Caco-2 (cell line): ENCODE measurements around the gene CTSH. TPM values are rescaled to one million over a fixed set of nuclear protein-coding genes. Genes with fewer than 3 reads are reported as not detected.

Experiments used
- BruUV-seq: library from RNA; stranded (reverse); fragments of 400-500 nt; replicated peaks from 2 replicates; lab custom pipeline; 2021; lab: Mats Ljungman, UMichigan
- CTCF ChIA-PET: fragments of 300-600 bp; sonication (Branson Sonifier 250); formaldehyde crosslinking; loops from one replicate; lab custom pipeline; 2022; ENCODE audit warnings: antibody characterized with exemption; lab: Charles Lee
- POLR2A ChIA-PET: fragments of 300-600 bp; sonication (Branson Sonifier 250); formaldehyde crosslinking; loops from one replicate; lab custom pipeline; 2022; ENCODE audit warnings: antibody characterized with exemption; lab: Charles Lee
- DNase-seq, 2 experiments: peaks; one replicate each; pipeline versions ENCODE4 v3.0.0 to v3.0.0-alpha.2; 2020 to 2022
- H3K27me3 ChIP-seq: replicated peaks from 2 replicates; pipeline ENCODE4 v1.6.0; 2011; ENCODE audit warnings: low read length; ENCODE audit not compliant: control insufficient read depth, insufficient read depth
- H3K36me3 ChIP-seq: 2 replicates; pipeline ENCODE4 v1.5.1; 2011; ENCODE audit warnings: low read length; ENCODE audit not compliant: control insufficient read depth, insufficient read depth
- H3K4me1 ChIP-seq: fragments of 250-450 bp; sonication (Bioruptor Pico); 2 replicates; pipeline ENCODE4 v1.5.1; 2020; ENCODE audit warnings: mild to moderate bottlenecking
- H3K4me3 ChIP-seq: 2 replicates; pipeline ENCODE4 v1.5.1; 2011; ENCODE audit warnings: low read depth, mild to moderate bottlenecking, control low read depth, low read length
- H3K9me3 ChIP-seq: fragments of 250-450 bp; sonication (Bioruptor Pico); 2 replicates; pipeline ENCODE4 v1.5.1; 2020; ENCODE audit warnings: mild to moderate bottlenecking, moderate library complexity
- H3K27ac Mint-ChIP-seq: one replicate; pipeline ENCODE4 v1.8.0; 2022; ENCODE audit warnings: mixed read lengths; ENCODE audit not compliant: unreplicated experiment
- H3K27me3 Mint-ChIP-seq: one replicate; pipeline ENCODE4 v1.8.0; 2022; ENCODE audit warnings: mixed read lengths; ENCODE audit not compliant: insufficient read depth, unreplicated experiment
- H3K36me3 Mint-ChIP-seq: one replicate; pipeline ENCODE4 v1.8.0; 2022; ENCODE audit warnings: mild to moderate bottlenecking, mixed read lengths; ENCODE audit not compliant: insufficient read depth, unreplicated experiment
- H3K4me1 Mint-ChIP-seq: one replicate; pipeline ENCODE4 v1.8.0; 2022; ENCODE audit warnings: low read depth, mixed read lengths; ENCODE audit not compliant: unreplicated experiment
- H3K4me3 Mint-ChIP-seq: one replicate; pipeline ENCODE4 v1.8.0; 2022; ENCODE audit warnings: mild to moderate bottlenecking, moderate library complexity, mixed read lengths; ENCODE audit not compliant: unreplicated experiment
- H3K9me3 Mint-ChIP-seq: one replicate; pipeline ENCODE4 v1.8.0; 2022; ENCODE audit warnings: mixed read lengths; ENCODE audit not compliant: unreplicated experiment
- CTCF ChIP-seq, 2 experiments: fragments of 200-600 bp in 1 of 2; IDR thresholded peaks; 1 replicate in 1 of 2; 2 replicates in 1 of 2; pipeline versions ENCODE4 v1.5.1 to v1.8.0; 2011 to 2022; ENCODE audit warnings: antibody characterized with exemption in 1 of 2, control low read depth in 1 of 2, inconsistent platforms in 1 of 2, low read depth in 1 of 2, low read length in 1 of 2, mild to moderate bottlenecking in 1 of 2, moderate library complexity in 1 of 2; ENCODE audit not compliant: insufficient read depth in 1 of 2, severe bottlenecking in 1 of 2, unreplicated experiment in 1 of 2
- intact Hi-C: fragments of 100-400 bp; cut with micrococcal nuclease; formaldehyde crosslinking; loops from one replicate; pipeline ENCODE4 v1.10.0; 2022; ENCODE audit not compliant: unreplicated experiment
- total RNA-seq: library from RNA; stranded (reverse); gene quantifications from 2 replicates; pipeline ENCODE4 v1.2.3, GENCODE V29; 2022

Gene CTSH
- total RNA-seq, 1 experiment from 2014 or later = 183 TPM

GRCh38 chr15:78991476-78991875 lies 46.6 kb upstream of the CTSH start:
- Histone ChIP-seq H3K27me3 (no peaks in the 10 kb centered on the region), H3K9me3 (no peaks in the 10 kb centered on the region), H3K4me1 (peaks cover 22% of the 10 kb centered on the region), H3K4me3 (no peak overlapping the region), H3K36me3 (no peaks in the 10 kb centered on the region)
- intact Hi-C loops = no loop called here
- BruUV-seq = no TSS peak
- TF ChIP-seq CTCF (IDR thresholded peaks at IDR 0.05; ENCODE audit: insufficient read depth in 1 of 2, low read depth in 1 of 2, low read length in 1 of 2, severe bottlenecking in 1 of 2, unreplicated experiment in 1 of 2) = no peak
- Mint-ChIP-seq H3K9me3 (peaks cover 10% of the 10 kb centered on the region), H3K4me3 (no peak overlapping the region), H3K27me3 (no peaks in the 10 kb centered on the region), H3K36me3 (no peaks in the 10 kb centered on the region), H3K4me1 (peaks cover 7% of the 10 kb centered on the region), H3K27ac (no peak overlapping the region)
- DNase-seq = no peak
- ChIA-PET POLR2A (no interaction called here), CTCF (interaction anchor here (1.6 kb wide), 1 partner anchor 12 kb away, joined by 3 read pairs; no protein-coding TSS in a partner anchor)

- H3K4me1 ChIP-seq = peaks cover 22% of the 10 kb centered on the region
- CTCF ChIA-PET = interaction anchor here (1.6 kb wide), 1 partner anchor 11 kb away, joined by 3 read pairs; no protein-coding TSS in a partner anchor
- Mint-ChIP-seq H3K9me3 (peaks cover 10% of the 10 kb centered on the region), H3K27me3 (no peaks in the 10 kb centered on the region), H3K36me3 (no peaks in the 10 kb centered on the region), H3K4me3 (no peak overlapping the region), H3K4me1 (peaks cover 7% of the 10 kb centered on the region), H3K27ac (no peak overlapping the region)
- POLR2A ChIA-PET = no interaction called here
- TF ChIP-seq CTCF (IDR thresholded peaks at IDR 0.05; ENCODE audit: insufficient read depth in 1 of 2, low read depth in 1 of 2, low read length in 1 of 2, severe bottlenecking in 1 of 2, unreplicated experiment in 1 of 2) = no peak
- no peak for DNase-seq
- intact Hi-C loops = no loop called here
- no TSS peak for BruUV-seq
- H3K4me3 ChIP-seq = no peak overlapping the region
- no peaks in the 10 kb centered on the region for H3K27me3 ChIP-seq
- no peaks in the 10 kb centered on the region for H3K36me3 ChIP-seq
- H3K9me3 ChIP-seq = no peaks in the 10 kb centered on the region
Observed at GRCh38 chr15:78990278-78990677, 45.4 kb upstream of the CTSH start.

GRCh38 chr15:78989701-78990240 lies 44.9 kb upstream of the CTSH start:
- H3K27ac Mint-ChIP-seq = no peak overlapping the region
- BruUV-seq = no TSS peak
- H3K36me3 ChIP-seq = no peaks in the 10 kb centered on the region
- H3K27me3 ChIP-seq = no peaks in the 10 kb centered on the region
- no peaks in the 10 kb centered on the region for H3K36me3 Mint-ChIP-seq
- no peak overlapping the region for H3K4me3 Mint-ChIP-seq
- H3K9me3 Mint-ChIP-seq = peaks cover 10% of the 10 kb centered on the region
- no peak overlapping the region for H3K4me3 ChIP-seq
- ChIA-PET POLR2A (no interaction called here), CTCF (interaction anchor here (1.8 kb wide), 1 partner anchor 10 kb away, joined by 8 read pairs; no protein-coding TSS in a partner anchor)
- TF ChIP-seq CTCF (IDR thresholded peaks at IDR 0.05; ENCODE audit: insufficient read depth in 1 of 2, low read depth in 1 of 2, low read length in 1 of 2, severe bottlenecking in 1 of 2, unreplicated experiment in 1 of 2) = no peak
- H3K4me1 Mint-ChIP-seq = peaks cover 7% of the 10 kb centered on the region
- no peaks in the 10 kb centered on the region for H3K9me3 ChIP-seq
- H3K4me1 ChIP-seq = peaks cover 22% of the 10 kb centered on the region
- intact Hi-C loops = no loop called here
- DNase-seq = no peak
- no peaks in the 10 kb centered on the region for H3K27me3 Mint-ChIP-seq
